ENCODE measurements around the gene RGL3.
A peak's percentile ranks its signal among the peaks of the same experiment; 100 is the strongest.
"Not testable (repeated sequence)": the region's sequence is repeated elsewhere in the genome, so short reads cannot be mapped to it uniquely, and the experiment has no call there.

Gene RGL3

GRCh38 chr19:11380653-11381537 lies 38.2 kb downstream of the RGL3 start:
- peak; percentile 94 to 95 for DNase-seq

GRCh38 chr19:11379857-11380350 lies 39.2 kb downstream of the RGL3 start:
- no peak for DNase-seq

- not testable (repeated sequence) for DNase-seq
Observed at GRCh38 chr19:11379269-11379845, 39.8 kb downstream of the RGL3 start.

- peak in 1 of 2 donors; percentile 42 for DNase-seq
Observed at GRCh38 chr19:11378319-11379189, 40.6 kb downstream of the RGL3 start.

- DNase-seq: no peak
Observed at GRCh38 chr19:11377756-11378155, 41.4 kb downstream of the RGL3 start.

GRCh38 chr19:11377237-11377636 lies 41.9 kb downstream of the RGL3 start:
- peak; percentile 73 to 76 for DNase-seq

GRCh38 chr19:11375143-11375948 lies 43.8 kb downstream of the RGL3 start:
- DNase-seq: peak; percentile 23 to 34

GRCh38 chr19:11374433-11375142 lies 44.5 kb downstream of the RGL3 start, which contains the start of gene SWSAP1:
Gene SWSAP1 (plus strand): TSS chr19:11374666. CDS start chr19:11374681, 15 bp downstream.
- DNase-seq: peak; percentile 100

GRCh38 chr19:11373885-11374432 lies 45.2 kb downstream of the RGL3 start:
- DNase-seq: peak in 1 of 2 donors; percentile 17

GRCh38 chr19:11373166-11373884 lies 45.8 kb downstream of the RGL3 start:
- DNase-seq: no peak

- no peak for DNase-seq
Observed at GRCh38 chr19:11370744-11371143, 48.4 kb downstream of the RGL3 start.

GRCh38 chr19:11367528-11367927 lies 51.6 kb downstream of the RGL3 start:
- DNase-seq: no peak

- DNase-seq: no peak
Observed at GRCh38 chr19:11365557-11366117, 53.5 kb downstream of the RGL3 start.

GRCh38 chr19:11364935-11365334 lies 54.2 kb downstream of the RGL3 start:
- DNase-seq: no peak

- DNase-seq: no peak
Observed at GRCh38 chr19:11364296-11364904, 54.7 kb downstream of the RGL3 start.

GRCh38 chr19:11363881-11364280 lies 55.2 kb downstream of the RGL3 start:
- no peak for DNase-seq

GRCh38 chr19:11361771-11362731 lies 57.1 kb downstream of the RGL3 start:
- no peak for DNase-seq
